Aorta (tissue), 5 donors: ENCODE data around the gene AZU1. TPM values are rescaled to one million over a fixed set of nuclear protein-coding genes. Genes with fewer than 3 reads are reported as not detected.

ENCODE experiments used
- ATAC-seq: fragments of 200-7000 bp; cut with Tn5 transposase; one replicate; pipeline ENCODE4 v1.9.1; 2022; ENCODE audit warnings: moderate library complexity; ENCODE audit not compliant: low FRiP score
- DNase-seq, 2 donors: peaks; one replicate each; pipeline ENCODE4 v3.0.0-alpha.2; 2020
- H3K27ac ChIP-seq, 2 donors: one replicate each; pipeline ENCODE4 v1.5.1; 2013; ENCODE audit warnings: low read length in 2 of 2, mild to moderate bottlenecking in 2 of 2, moderate library complexity in 2 of 2, control low read depth in 1 of 2, inconsistent platforms in 1 of 2, low read depth in 1 of 2
- H3K27me3 ChIP-seq, 2 donors: one replicate each; pipeline ENCODE4 v1.6.1; 2013; ENCODE audit warnings: control low read depth in 1 of 2, low read length in 1 of 2, mild to moderate bottlenecking in 1 of 2, moderate library complexity in 1 of 2; ENCODE audit not compliant: insufficient read depth in 2 of 2, control insufficient read depth in 1 of 2
- H3K36me3 ChIP-seq, 2 donors: one replicate each; pipeline ENCODE4 v1.6.1; 2013; ENCODE audit warnings: control low read depth in 1 of 2, low read length in 1 of 2, mild to moderate bottlenecking in 1 of 2; ENCODE audit not compliant: insufficient read depth in 2 of 2, control insufficient read depth in 1 of 2
- H3K4me1 ChIP-seq, 2 donors: one replicate each; pipeline ENCODE4 v1.6.1; 2013; ENCODE audit warnings: low read length in 2 of 2, control low read depth in 1 of 2, mild to moderate bottlenecking in 1 of 2, moderate library complexity in 1 of 2; ENCODE audit not compliant: insufficient read depth in 2 of 2, control insufficient read depth in 1 of 2
- H3K4me3 ChIP-seq, 2 donors: one replicate each; pipeline ENCODE4 v1.5.1; 2013; ENCODE audit warnings: low read length in 2 of 2, control low read depth in 1 of 2, mild to moderate bottlenecking in 1 of 2
- H3K9me3 ChIP-seq: one replicate; pipeline ENCODE4 v1.6.1; 2013; ENCODE audit warnings: mild to moderate bottlenecking, low read length; ENCODE audit not compliant: control insufficient read depth
- WGBS, 2 donors: extraction: QIAGEN DNeasy Blood & Tissue Kit; methylation state at CpG; one replicate each; pipeline ENCODE4 v1.1.7; 2013; 5-methylcytosine and 5-hydroxymethylcytosine counted together
- intact Hi-C, 2 donors: fragments of 100-400 bp; cut with DNase I; formaldehyde crosslinking; loops; one replicate each; pipeline versions ENCODE4 v1.14.2 to v1.15.0; 2022
- polyA plus RNA-seq, 2 donors: library from polyadenylated mRNA; stranded (reverse); fragments of 200-250 nt; gene quantifications; one replicate each; pipeline ENCODE4 v1.2.3, GENCODE V29; 2013
- total RNA-seq, 2 donors: library from RNA; stranded (reverse); fragmentation: NEBNext Ultra II Directional; extraction: Animal tissue kit (Norgen Biotek cat#: 25700); gene quantifications; one replicate each; pipeline ENCODE4 v1.2.1, GENCODE V29; 2021
- donor health status: healthy with polysubstance abuse.
- donor health status: Bipolar disorder and iron deficiency.
- donor health status: DM: no; HTN: no; CAD: no.
- donor health status: DM: no; HTN: no; CAD: no.
- donor health status: DM: yes; HTN: yes; CAD: no.

The AZU1 gene
- total and polyA plus RNA-seq, 4 donors, result 0.49 to 0.72 TPM; not detected in 2

DNA sequence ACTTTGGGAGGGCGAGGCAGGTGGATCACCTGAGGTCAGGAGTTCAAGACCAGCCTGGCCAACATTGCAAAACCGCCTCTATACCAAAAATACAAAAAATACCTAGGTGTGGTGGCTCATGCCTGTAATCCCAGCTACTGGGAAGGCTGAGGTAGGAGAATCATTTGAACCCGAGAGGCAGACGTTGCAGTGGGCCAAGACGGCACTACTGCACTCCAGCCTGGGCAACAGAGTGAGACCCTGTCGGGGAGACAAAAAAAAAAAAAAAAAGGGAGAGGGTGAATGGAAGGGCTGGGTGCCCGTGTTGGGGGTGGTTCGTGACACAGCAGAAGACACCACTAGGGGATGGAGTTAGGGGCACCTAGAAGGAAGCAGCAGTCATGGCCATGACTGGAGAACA is 42.7 kb downstream of the AZU1 start:
- Histone ChIP-seq H3K27me3 (no peaks in the 10 kb centered on the region), H3K4me1 (no peaks in the 10 kb centered on the region), H3K27ac (no peak overlapping the region), H3K4me3 (no peak overlapping the region), H3K36me3 (no peaks in the 10 kb centered on the region), H3K9me3 (no peaks in the 10 kb centered on the region)
- intact Hi-C loops, result no loop called here
- WGBS, 2 donors, result 86 to 92% methylated on average over 8 of the region's 8 CpGs
- ATAC-seq, result no peak
- DNase-seq, result no peak

- WGBS, 2 donors, result 65 to 68% methylated on average over 28 of the region's 28 CpGs
- H3K4me1 ChIP-seq, result no peaks in the 10 kb centered on the region
- H3K9me3 ChIP-seq, result no peaks in the 10 kb centered on the region
- no peak for ATAC-seq
- no peak overlapping the region for H3K27ac ChIP-seq
- H3K4me3 ChIP-seq, result no peak overlapping the region
- H3K27me3 ChIP-seq, result no peaks in the 10 kb centered on the region
- intact Hi-C loops, result no loop called here
- no peak for DNase-seq
- no peaks in the 10 kb centered on the region for H3K36me3 ChIP-seq
Observed at GRCh38 chr19:870963-871401, 43.3 kb downstream of the AZU1 start.

DNA sequence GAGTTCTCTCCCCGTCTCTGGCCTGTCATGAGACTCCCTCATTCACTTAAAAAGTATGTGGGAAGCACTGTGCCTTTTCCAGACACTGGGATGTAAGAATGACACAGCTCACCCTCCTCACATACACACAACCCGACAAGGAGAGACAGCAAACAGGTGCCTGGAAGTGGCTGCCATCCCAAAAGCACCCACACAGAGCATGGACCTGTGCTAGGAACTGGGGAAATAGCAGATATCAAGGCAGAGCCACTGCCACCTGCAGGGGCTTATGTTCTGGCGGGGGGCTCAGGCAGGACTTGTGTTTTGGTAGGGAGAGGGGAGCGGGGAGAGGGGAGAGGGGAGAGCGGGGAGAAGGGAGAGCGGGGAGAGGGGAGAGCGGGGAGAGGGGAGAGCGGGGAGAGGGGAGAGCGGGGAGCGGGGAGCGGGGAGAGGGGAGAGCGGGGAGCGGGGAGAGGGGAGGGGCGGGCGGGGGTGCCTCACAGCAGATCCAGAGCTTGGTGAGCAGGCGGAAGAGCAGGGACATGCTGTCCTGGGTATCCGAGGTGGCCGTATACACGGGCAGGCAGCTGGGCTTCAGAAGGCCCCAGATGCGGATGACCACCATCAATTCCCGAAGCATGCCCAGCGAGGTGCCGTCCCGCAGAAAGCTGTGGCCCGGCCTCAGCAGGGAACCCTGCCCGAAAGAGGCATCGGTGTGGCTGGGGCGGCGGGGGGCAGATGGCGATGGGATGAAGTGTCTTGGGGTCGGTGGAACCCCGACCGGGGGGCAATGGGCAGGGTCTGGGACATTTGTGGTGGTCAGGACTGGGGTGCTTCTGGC is 44.0 kb downstream of the AZU1 start:
- Histone ChIP-seq H3K9me3 (no peaks in the 10 kb centered on the region), H3K27ac (no peak overlapping the region), H3K36me3 (no peaks in the 10 kb centered on the region), H3K27me3 (no peaks in the 10 kb centered on the region), H3K4me1 (no peaks in the 10 kb centered on the region), H3K4me3 (no peak overlapping the region)
- 94% methylated on average over 22 to 24 of the region's 33 CpGs for WGBS, 2 donors
- ATAC-seq (no peak), DNase-seq (no peak)
- intact Hi-C loops, result no loop called here

DNA sequence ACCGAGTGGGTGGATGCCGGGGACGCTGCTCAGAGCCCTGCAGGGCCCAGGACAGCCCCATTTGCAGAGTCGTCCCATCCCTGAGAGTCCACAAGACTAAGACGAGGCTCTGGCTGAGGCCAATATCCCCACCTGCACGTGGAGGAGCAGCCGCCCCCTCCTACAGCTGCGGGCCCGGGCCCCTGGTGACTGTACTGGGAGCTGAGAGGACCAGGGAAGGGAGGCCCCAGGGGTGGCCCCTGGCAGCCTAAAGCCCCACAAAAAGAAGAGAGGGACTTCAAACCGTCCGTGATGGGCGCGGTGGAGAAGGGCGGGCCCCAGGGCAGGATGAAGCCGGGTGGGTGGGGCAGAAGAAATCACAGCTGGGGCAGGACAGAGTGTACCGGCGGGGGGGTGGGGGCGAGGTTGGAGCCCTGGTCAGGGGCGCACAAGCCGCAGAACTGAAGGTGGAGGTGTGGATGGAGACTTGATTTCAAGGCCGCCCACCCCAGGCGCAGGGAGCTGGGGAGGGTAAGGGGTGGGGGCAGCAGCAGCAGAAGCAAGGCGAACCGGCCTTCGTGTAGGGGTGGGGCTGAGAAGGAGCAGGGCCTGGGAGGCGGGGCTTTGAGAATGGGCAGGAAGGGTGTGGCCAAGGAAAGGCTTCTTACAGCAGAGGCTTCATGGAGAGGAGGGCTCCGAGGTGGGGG is 44.8 kb downstream of the AZU1 start:
- Histone ChIP-seq H3K36me3 (no peaks in the 10 kb centered on the region), H3K4me3 (no peak overlapping the region), H3K4me1 (no peaks in the 10 kb centered on the region), H3K9me3 (no peaks in the 10 kb centered on the region), H3K27me3 (no peaks in the 10 kb centered on the region), H3K27ac (no peak overlapping the region)
- intact Hi-C loops, result no loop called here
- WGBS, 2 donors, result 86 to 88% methylated on average over 22 to 27 of the region's 27 CpGs
- no peak for ATAC-seq
- peak in 1 of 2 donors; percentile 76 for DNase-seq

GRCh38 chr19:873084-873483 is 45.4 kb downstream of the AZU1 start:
- Histone ChIP-seq H3K27ac (no peak overlapping the region), H3K27me3 (no peaks in the 10 kb centered on the region), H3K9me3 (no peaks in the 10 kb centered on the region), H3K36me3 (no peaks in the 10 kb centered on the region), H3K4me3 (no peak overlapping the region), H3K4me1 (no peaks in the 10 kb centered on the region)
- intact Hi-C loops, result no loop called here
- 90 to 100% methylated on average over 3 to 13 of the region's 13 CpGs for WGBS, 2 donors
- ATAC-seq (no peak), DNase-seq (no peak)

- no peak overlapping the region for H3K27ac ChIP-seq
- no peak for ATAC-seq
- intact Hi-C loops, result no loop called here
Observed at GRCh38 chr19:873561-874041, 46.0 kb downstream of the AZU1 start.

GRCh38 chr19:875265-875879 is 47.7 kb downstream of the AZU1 start:
- DNase-seq, result no peak

More at GRCh38 chr19:873561-874041, 46.0 kb downstream of the AZU1 start:
- WGBS, 2 donors, result 93 to 95% methylated on average over 22 of the region's 22 CpGs
- H3K27me3 ChIP-seq, result no peaks in the 10 kb centered on the region
- H3K36me3 ChIP-seq, result no peaks in the 10 kb centered on the region
- no peak overlapping the region for H3K4me3 ChIP-seq
- H3K4me1 ChIP-seq, result no peaks in the 10 kb centered on the region
- DNase-seq, result no peak
- H3K9me3 ChIP-seq, result no peaks in the 10 kb centered on the region

GRCh38 chr19:876089-876488 is 48.5 kb downstream of the AZU1 start:
- H3K27me3 ChIP-seq, result no peaks in the 10 kb centered on the region
- no peak for ATAC-seq
- intact Hi-C loops, result no loop called here
- H3K36me3 ChIP-seq, result peaks cover 0 to 1% of the 10 kb centered on the region in 2 donors
- H3K9me3 ChIP-seq, result no peaks in the 10 kb centered on the region
- H3K27ac ChIP-seq, result no peak overlapping the region
- H3K4me1 ChIP-seq, result no peaks in the 10 kb centered on the region
- no peak for DNase-seq
- no peak overlapping the region for H3K4me3 ChIP-seq
- WGBS, 2 donors, result 74 to 80% methylated on average over 18 of the region's 18 CpGs

More at GRCh38 chr19:875265-875879, 47.7 kb downstream of the AZU1 start:
- WGBS, 2 donors, result 93% methylated on average over 28 of the region's 28 CpGs
- H3K9me3 ChIP-seq, result no peaks in the 10 kb centered on the region
- intact Hi-C loops, result no loop called here
- no peaks in the 10 kb centered on the region for H3K4me1 ChIP-seq
- no peak overlapping the region for H3K4me3 ChIP-seq
- no peaks in the 10 kb centered on the region for H3K36me3 ChIP-seq
- ATAC-seq, result no peak
- no peak overlapping the region for H3K27ac ChIP-seq
- H3K27me3 ChIP-seq, result no peaks in the 10 kb centered on the region
